GM13977 (cell line): ENCODE data around the gene COX19.

Source experiments
- DNase-seq: peaks from one replicate; pipeline ENCODE4 v3.0.0; 2012; ENCODE audit warnings: low spot score
- in situ Hi-C: fragments of 300-500 bp; cut with MboI; formaldehyde crosslinking; loops from one replicate; pipeline ENCODE4 v1.12.0; 2022; ENCODE audit warnings: low sequenced_read_pairs, low pct_unique_long_range_greater_than_20kb, mixed read lengths, inconsistent platforms; ENCODE audit not compliant: unreplicated experiment
- TF ChIP-seq, protein P1 (sequence below): IDR thresholded peaks from 2 replicates; pipeline ENCODE4 v1.5.1; 2012; ENCODE audit warnings: mild to moderate bottlenecking, control low read depth; ENCODE audit not compliant: insufficient read depth; ENCODE audit errors: extremely low read depth, missing control alignments

Gene COX19

DNA sequence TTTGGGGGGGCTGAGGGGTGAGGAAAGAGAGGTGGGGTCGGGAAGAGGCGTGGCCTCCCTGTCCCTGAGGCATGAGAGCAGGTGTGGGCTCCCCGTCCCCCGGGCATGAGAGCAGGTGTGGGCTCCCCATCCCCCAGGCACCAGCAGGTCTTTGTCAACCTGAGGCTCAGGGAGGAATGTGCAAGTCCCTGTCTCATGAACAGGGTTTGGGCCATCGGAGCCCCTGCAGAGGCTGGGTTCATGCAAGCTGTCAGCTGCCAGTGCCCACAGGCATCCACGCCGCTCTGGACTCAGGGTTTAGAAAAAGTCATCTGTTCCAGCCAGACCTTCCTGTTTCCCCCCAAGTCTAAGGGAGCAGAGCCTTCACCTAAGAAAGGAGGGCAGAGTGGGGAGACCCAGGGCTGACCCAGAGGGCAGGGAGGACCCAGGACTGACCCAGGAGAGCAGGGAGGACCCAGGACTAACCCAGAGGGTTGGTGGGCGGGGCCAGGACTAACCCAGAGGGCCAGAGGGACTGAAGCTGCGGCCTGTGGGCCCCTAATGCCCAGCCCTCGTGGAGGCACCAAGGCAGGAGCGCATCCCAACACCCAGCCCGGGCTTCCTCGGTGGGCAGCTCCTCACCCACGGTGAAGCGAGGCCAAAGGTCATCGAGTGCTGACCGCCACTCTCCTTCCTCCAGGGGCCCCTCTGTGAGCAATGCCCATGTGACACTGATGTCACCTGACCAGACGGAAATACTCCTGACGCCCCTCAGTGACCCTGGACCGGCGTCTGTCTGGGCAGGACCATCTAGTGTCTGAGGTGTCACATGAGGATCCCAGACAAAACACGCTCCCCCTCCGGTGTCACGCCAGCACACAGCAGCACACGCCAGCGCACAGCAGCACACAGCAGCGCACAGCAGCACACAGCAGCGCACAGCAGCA is 40.1 kb upstream of the COX19 start:
- TF ChIP-seq, protein P1, sequence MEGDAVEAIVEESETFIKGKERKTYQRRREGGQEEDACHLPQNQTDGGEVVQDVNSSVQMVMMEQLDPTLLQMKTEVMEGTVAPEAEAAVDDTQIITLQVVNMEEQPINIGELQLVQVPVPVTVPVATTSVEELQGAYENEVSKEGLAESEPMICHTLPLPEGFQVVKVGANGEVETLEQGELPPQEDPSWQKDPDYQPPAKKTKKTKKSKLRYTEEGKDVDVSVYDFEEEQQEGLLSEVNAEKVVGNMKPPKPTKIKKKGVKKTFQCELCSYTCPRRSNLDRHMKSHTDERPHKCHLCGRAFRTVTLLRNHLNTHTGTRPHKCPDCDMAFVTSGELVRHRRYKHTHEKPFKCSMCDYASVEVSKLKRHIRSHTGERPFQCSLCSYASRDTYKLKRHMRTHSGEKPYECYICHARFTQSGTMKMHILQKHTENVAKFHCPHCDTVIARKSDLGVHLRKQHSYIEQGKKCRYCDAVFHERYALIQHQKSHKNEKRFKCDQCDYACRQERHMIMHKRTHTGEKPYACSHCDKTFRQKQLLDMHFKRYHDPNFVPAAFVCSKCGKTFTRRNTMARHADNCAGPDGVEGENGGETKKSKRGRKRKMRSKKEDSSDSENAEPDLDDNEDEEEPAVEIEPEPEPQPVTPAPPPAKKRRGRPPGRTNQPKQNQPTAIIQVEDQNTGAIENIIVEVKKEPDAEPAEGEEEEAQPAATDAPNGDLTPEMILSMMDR: no peak
- no peak for DNase-seq
- in situ Hi-C loops: no loop called here

DNA sequence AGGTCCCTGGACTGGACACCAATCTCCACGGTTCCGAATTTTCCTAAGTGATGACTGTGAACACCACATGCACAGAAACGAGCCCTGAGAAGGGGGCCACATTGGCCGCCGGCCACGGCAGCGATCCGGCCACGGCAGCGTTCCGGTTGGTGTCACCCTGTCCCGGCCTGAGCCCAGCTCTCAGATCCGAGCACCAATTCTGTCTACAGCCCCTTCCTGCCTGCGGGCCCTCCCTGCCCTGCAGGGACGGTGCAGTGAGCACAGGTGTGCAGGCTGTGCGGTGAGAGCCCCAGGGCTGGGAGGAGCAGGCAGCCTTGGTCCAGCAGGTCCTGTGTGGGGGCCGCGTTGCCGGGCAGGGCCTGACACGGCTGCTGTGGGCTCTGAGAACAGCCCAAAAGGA is 39.3 kb upstream of the COX19 start:
- DNase-seq: no peak
- in situ Hi-C loops: no loop called here
- TF ChIP-seq, protein P1: no peak

DNA sequence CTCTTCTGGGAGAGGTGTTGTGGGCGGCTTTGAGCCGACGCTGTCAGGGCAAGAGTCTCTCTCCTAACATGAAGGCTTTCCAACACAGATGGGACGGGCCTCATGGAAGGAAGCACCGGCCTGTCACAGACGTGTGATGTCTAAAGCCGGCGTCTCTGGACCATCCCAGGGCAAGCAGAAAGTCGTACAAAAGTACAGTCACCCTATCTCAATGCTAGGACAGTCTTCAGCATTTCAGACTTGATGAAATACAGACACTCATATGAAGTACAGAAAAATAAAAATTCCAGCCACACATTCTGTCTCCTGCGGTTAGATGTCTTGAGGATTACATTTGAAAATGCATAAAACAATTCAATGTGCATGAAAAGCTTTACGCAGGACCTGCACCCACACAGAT is 38.2 kb upstream of the COX19 start:
- no peak for DNase-seq
- TF ChIP-seq, protein P1: no peak
- in situ Hi-C loops: no loop called here

DNA sequence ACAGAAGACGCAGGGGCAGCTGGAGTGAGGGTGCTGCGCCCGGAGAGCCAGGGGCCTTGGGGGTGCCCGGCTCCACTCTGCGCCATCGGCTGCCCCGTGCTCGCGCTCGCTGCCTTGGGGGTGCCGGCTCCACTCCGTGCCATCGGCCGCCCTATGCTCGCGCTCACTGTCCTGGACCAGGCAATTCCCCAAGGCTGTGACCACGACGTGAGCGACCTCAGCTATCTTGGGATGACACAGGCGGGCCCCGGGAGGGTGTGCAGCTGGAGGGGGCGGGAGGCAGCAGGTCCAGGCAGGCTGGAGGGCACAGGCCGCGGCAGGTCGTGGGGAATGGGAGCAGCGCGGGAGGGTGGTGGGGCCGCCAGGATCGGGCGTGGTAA is 37.4 kb upstream of the COX19 start:
- in situ Hi-C loops: no loop called here
- no peak for DNase-seq
- TF ChIP-seq, protein P1: no peak

DNA sequence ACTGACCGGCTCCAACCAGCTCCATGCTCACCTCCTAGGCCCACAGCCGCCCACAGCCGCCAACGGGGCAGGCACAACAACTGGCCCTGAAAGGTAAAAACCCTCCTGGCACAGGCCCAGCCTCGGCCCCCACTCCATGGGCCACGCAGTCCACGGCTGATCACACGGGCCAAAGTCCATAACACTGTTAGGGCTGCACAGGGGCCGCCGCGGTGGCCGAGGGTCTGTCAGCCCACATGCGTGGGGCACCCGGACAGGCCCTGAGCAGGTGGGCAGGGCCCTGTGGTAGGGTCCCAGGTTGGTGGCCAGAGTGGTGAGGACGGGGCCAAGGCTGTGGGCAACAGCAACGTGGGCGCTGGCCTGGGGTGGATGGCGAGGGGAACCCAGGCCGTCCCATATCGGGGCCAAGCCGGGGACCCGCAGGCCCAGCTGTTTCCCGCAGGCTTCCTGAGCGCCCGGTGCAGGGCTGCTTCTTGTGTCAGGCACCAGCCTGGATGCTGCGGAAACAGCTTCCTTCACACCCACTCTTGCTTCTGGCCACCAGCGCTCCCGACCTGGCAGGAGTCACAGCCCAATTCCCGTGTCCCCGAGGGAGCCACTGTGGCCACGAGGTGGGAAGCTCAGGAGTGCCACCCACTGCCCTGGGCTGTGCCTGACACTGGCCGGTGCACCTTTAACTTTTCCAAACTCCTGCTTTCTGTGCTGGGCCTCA is 36.8 kb upstream of the COX19 start:
- TF ChIP-seq, protein P1: no peak
- no peak for DNase-seq
- in situ Hi-C loops: no loop called here

DNA sequence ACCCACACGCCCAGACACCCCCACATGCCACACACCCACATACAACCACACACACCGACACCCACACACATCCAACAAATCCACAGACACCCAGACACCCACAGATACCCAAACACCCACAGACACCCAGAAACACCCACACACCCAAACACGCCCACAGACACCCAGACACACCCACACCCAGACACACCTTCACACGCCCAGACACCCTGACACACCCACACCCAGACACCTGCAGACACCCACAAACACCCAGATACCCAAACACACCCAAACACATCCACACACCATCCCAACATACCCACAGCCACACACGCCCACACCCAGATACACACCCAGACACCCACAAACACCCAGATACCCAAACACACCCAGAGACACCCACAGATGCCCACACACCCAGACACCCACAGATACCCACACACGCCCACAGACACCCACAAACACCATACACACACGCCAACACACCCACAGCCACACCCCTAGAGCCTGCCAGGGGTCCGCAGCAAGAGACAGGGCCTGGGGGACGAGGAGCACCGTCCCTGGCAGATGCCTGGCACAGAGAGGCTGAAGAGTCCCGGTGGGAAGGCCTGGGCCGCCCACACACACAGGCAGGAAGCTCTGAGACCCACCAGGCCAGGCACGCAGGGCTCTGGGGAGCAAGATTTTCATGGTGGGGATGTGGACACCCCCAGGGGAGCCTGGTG is 36.1 kb upstream of the COX19 start:
- no peak for DNase-seq
- TF ChIP-seq, protein P1: no peak
- in situ Hi-C loops: no loop called here
